ENCODE measurements around the gene VGLL4. TPM values are rescaled to one million over a fixed set of nuclear protein-coding genes. Genes with fewer than 3 reads are reported as not detected.

Gene VGLL4
- total RNA-seq, 1 donor from 2014 or later, result 28.6 TPM

- intact Hi-C loops (cut with micrococcal nuclease), result loop anchor here (5.0 kb wide), 1 partner anchor 75 kb away; the partner anchor contains the start of gene VGLL4
These were observed 75.9 kb downstream of the VGLL4 start for GRCh38 chr3:11567516-11568467.

GRCh38 chr3:11566916-11567315 is 76.8 kb downstream of the VGLL4 start:
- intact Hi-C loops (cut with micrococcal nuclease), result loop anchor here (5.0 kb wide), 1 partner anchor 75 kb away; the partner anchor contains the start of gene VGLL4

GRCh38 chr3:11566478-11566877 is 77.2 kb downstream of the VGLL4 start:
- intact Hi-C loops (cut with micrococcal nuclease), result loop anchor here (5.0 kb wide), 1 partner anchor 76 kb away; the partner anchor contains the start of gene VGLL4

- intact Hi-C loops (cut with micrococcal nuclease), result loop anchor here (5.0 kb wide), 1 partner anchor 76 kb away; the partner anchor contains the start of gene VGLL4
These were observed 77.8 kb downstream of the VGLL4 start for GRCh38 chr3:11565932-11566331.

- intact Hi-C loops (cut with micrococcal nuclease), result loop anchor here (5.0 kb wide), 1 partner anchor 77 kb away; the partner anchor contains the start of gene VGLL4
These were observed 78.2 kb downstream of the VGLL4 start for GRCh38 chr3:11565492-11565891.

GRCh38 chr3:11565072-11565471 is 78.6 kb downstream of the VGLL4 start:
- intact Hi-C loops (cut with micrococcal nuclease), result loop anchor here (5.0 kb wide), 1 partner anchor 77 kb away; the partner anchor contains the start of gene VGLL4

- intact Hi-C loops (cut with micrococcal nuclease), result loop anchor here (5.0 kb wide), 1 partner anchor 78 kb away; the partner anchor contains the start of gene VGLL4
These were observed 79.1 kb downstream of the VGLL4 start for GRCh38 chr3:11564577-11565001.

- intact Hi-C loops (cut with micrococcal nuclease), result no loop called here
These were observed 79.9 kb downstream of the VGLL4 start for GRCh38 chr3:11563865-11564185.

- intact Hi-C loops (cut with micrococcal nuclease), result no loop called here
These were observed 80.4 kb downstream of the VGLL4 start for GRCh38 chr3:11563159-11563864.

- intact Hi-C loops (cut with micrococcal nuclease), result no loop called here
These were observed 81.3 kb downstream of the VGLL4 start for GRCh38 chr3:11562277-11562881.

GRCh38 chr3:11560746-11561145 is 83.0 kb downstream of the VGLL4 start:
- intact Hi-C loops (cut with micrococcal nuclease), result no loop called here

- intact Hi-C loops (cut with micrococcal nuclease), result no loop called here
These were observed 83.7 kb downstream of the VGLL4 start for GRCh38 chr3:11559816-11560633.

- intact Hi-C loops (cut with micrococcal nuclease), result no loop called here
These were observed 84.5 kb downstream of the VGLL4 start for GRCh38 chr3:11558918-11559815.

- intact Hi-C loops (cut with micrococcal nuclease), result no loop called here
These were observed 85.3 kb downstream of the VGLL4 start for GRCh38 chr3:11558411-11558903.

GRCh38 chr3:11558002-11558401 is 85.7 kb downstream of the VGLL4 start:
- intact Hi-C loops (cut with micrococcal nuclease), result no loop called here

GRCh38 chr3:11556851-11557644 is 86.7 kb downstream of the VGLL4 start:
- intact Hi-C loops (cut with micrococcal nuclease), result no loop called here

GRCh38 chr3:11555881-11556633 is 87.7 kb downstream of the VGLL4 start:
- intact Hi-C loops (cut with micrococcal nuclease), result no loop called here

All from T-helper 1 cell treated with Interleukin-12 subunit alpha and Interleukin-12 subunit beta and Interleukin-4 antibody, amounts not matched to agents 30 ng/mL and 1 ng/mL, for 36 hours (primary cell).